HG02571 (cell line): Measurements from ENCODE around the gene TMEM250.

Source experiments
- ATAC-seq: cut with Tn5 transposase; IDR thresholded peaks from one replicate; pipeline ENCODE4 v1.9.1; 2021; ENCODE audit warnings: mild to moderate bottlenecking, moderate library complexity; ENCODE audit not compliant: unreplicated experiment

Gene TMEM250

DNA sequence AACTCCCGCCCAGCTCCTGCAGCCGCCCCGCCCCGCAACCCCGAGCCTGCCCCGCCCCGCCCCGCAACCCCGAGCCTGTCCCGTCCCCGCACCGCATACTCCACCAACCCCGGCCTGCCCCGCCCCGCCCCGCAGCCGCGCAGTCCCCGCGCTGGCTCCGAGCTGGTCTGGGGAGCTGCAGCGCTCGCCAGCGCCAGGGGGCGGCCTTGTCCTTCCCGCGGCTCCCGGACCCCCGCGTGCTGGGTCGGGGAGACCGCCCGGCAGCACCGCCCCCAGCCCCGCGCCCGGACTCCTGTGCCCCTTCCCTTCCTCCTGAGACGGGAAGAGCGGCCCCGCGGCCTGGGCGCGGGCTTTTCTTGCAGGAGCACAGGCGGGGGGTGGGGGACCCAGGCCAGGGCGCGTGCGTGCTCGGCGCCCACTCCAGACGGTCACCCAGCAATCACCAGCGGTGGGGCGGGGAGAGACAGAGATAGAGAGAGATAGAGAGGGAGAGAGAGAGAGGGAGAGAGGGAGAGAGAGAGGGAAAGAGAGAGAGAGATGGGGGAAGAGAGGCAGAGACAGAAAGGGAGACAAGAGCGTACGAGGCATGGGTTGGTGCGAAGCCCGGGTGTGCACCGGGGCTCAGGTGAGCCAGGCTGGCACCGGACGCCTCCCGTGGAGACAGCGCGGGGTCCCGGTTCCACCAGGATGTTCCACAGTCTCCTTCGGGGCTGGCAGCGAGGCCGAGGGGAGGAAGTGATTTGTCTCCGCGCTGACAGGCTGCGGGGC, 14.7 kb upstream of the TMEM250 start:
- no peak for ATAC-seq

DNA sequence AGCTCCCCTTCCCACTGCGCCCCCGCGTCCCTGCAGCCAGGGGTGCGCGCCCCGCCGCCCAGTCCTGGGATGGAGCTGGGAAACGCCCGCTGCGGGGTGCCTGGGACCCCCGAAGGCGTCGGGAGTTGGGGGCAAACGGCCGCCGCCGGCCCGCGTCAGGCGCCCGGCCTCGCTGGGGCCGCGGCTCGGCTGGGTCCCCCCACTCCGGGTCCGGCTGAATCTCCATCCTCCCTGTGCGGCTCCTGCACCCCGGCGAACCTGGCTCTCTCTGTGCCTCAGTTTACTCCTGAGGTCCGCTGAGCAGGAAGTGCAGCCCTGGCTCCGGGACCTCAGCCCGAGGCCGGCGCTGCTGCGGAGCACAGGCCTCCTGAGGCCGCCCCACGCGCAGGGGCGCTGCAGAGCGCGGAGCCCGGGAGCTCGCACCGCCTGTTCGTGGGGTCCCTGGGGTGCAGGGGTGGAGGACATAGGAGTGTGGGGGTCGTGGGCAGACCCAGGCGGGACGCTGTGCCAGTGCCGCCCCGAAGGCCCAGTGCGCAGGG, 13.9 kb upstream of the TMEM250 start:
- no peak for ATAC-seq

DNA sequence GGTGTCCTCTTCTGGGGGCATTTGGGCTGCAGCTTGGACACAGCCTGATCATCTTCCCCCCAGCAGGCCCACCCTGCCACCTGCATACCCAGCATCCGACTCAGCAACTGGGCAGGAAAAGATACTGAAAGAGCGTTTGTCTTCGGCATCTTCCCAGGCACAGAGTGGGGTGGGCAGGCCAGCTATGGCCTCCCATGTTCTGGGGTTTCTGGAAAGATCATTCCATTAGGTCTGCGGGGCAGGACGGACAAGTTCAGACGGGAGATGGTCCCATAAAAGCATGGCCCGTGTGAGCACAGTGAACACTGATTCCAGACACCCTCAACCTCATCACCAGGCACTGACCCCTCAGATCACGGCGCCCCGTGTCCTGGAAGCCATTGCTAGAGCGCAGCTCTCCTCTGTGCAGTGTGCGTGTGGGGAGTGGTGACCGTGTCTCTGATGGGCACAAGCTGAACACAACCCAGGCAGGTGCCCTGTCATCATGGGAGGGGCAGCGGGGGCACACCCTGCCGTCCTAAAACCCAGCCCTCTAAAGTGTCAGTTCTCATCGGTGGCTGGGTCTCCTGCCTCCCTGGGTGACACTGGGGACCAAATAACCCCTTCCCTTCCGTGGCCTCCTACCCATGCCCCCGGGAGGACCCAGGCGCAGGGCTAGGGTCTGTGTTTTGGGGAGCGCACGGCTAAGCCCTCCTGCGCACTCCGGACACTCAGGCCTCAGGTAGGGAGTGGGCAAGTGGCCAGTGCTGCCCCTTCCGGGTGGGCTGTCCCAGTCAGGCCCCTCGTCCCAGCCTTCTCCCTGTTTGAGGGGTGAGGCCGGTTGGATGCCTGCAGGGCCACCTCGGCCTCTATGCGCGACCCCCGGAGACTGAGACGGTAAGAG, 13.2 kb upstream of the TMEM250 start:
- ATAC-seq, result no peak

DNA sequence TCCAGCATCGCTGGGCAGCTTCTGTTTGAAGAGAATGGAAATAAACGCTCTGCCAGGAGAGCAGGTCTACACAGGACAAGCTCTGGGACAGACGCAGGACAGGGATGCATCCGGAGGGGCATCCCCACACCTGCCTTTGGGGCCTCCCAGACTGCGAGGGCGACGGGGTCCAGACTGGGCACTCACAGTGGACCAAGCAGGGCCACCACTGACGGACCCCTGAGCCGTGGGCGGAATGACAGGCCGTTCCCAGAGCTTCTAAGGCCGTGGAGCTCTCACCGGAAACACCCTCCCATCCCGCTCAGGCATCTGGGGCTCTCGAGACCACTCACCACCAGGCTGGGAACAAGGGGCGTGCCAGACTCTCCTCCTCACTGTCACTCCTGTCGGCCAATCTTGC, 10.5 kb upstream of the TMEM250 start:
- no peak for ATAC-seq

DNA sequence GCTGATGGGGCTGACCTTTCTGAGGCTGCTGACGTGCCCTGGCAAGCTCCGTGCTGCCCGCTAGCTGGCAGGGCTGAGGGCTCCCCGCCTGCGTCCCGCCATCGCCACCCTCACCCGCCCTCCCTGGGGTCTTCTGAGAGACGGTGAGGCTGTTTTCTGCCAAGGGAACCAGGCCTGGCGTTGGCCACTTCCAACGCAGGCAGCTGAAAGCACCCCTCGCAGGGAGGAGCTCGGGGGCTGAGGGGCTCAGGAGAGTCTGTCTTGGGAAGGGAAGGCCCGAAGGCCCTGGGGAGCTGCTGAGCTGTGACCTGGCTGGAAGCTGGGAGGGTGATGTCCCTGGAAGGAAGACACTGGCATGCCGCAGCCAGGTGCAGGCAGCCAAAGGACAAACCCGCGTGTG, 9.8 kb upstream of the TMEM250 start:
- ATAC-seq, result no peak

DNA sequence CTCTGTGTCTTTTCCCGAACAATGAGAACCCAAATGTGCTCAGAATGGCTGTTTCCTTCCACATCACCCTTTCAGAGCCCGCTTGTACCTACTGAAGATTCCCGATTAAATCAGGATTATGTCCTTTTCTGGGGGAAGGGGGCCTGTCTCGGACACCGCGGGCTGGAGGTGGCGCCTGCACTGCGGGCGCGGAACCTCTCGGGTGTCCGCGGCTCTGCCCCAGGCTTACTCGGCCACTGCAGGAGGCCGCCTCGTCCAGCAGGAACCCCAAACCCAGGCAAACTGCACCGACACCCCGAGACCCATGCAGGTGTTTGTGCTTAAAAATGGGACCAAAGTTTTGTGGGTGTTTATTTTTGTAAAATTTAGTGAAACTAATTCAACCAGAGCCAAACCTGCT, 8.6 kb upstream of the TMEM250 start:
- no peak for ATAC-seq

DNA sequence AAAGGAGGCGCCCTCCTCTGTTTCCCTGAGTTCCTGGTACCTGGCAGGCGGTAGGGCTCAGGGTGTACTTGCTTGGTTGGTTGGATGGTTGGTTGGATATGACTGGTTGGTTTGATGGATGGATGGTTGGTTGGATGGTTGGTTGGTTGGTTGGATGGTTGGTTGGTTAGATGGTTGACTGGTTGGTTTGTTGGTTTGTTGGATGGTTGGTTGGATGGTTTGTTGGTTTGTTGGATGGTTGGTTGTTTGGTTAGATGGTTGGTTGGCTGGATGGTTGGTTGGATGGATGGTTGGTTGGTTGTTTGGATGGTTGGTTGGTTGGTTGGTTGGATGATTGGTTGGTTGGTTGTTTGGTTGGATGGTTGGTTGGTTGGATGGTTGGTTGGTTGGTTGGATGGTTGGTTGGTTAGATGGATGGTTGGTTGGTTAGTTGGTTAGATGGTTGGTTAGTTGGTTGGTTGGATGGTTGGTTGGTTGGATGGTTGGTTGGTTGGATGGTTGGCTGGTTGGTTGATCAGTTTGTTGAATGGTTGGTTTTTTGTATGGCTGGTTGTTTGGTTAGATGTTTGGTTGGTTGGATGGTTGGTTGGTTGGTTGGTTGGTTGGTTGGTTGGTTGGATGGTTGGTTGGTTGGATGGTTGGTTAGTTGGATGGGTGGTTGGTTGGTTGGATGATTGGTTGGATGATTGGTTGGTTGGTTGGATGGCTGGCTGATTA, 6.5 kb upstream of the TMEM250 start:
- ATAC-seq, result no peak

DNA sequence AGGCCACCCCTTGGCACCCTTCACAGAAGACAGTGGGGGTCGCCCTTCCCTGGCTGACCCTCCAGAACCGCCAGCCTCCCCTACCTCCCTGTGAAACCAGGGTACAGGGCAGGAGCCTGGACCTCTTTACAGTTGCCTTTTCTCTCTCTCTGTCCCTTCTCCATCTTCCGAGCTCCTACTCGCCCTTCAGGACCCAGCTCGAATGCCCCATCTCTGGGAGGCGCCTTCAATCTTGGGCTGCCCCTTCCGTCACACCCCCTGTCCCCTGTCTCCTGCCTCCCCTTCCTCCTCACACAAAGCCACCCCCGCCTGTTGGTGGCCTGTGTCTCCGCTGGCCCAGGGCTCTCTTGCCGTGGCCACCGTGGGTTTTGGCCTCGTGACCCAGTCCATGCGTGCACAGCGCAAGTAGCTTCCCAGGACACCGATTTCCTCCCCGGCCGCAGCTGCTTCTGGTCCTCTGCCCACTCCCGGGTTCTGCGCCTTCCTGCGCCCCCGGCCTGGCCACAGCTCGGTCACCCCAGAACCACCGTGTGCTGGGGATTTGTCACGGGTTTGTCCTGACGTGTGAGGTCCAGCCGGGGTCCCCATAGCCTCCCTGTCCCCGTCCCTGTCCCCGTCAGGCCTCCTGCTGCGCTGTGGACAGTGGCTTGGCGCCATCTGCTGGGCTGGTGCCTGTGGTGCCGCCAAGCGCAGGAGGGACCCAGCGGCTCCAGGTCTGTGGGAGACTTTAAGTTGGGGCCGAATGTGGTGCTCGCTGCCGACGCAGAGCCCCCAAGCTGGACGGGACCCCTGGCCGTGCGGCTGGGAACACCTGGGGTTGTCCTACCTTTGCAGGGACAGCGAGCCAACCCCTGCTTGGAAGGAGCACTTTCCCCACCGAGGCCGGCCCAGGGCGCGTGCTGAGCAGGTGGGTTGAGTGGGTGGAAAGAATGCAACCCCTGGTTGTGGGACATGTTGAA, 4.0 kb upstream of the TMEM250 start:
- no peak for ATAC-seq

DNA sequence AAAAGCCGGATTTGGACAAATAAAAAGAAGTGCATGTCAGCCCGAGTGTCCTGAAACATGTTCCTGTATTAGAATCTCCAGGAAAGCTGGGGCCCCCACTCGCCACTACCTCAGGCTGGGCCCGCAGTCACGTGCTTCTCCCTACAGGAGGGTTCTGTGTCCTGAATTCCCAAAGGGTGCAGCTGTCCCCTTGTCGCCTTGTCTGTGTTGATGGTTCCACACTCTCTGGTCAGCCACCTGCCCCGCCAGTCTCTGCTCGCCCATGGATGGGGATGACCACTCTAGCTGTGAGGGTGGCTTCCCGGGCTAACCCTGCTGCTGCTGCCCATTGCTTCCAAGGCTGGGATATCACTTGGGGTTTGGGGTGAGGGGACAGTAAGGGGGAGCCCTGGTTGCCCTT, 3.1 kb upstream of the TMEM250 start:
- ATAC-seq, result no peak

DNA sequence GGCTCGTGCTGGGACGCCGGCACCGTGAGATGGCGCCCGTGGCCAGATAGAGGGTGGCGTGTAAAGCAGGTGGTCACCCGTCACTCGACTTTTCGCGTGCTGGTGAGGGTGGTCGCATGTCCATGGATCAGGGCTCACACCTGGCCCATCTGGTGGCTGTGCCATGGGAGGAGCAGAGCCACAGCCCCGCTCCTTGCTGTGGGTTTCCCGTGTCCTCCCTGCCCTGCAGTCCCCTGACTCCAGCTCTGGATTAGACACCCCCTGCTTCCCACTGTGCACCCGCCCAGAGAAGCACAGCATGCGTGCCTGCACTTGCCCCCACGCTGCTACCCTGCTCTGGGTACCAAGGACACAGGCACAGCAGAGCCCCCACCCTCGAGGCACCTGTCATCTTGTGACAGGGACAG, 1.8 kb upstream of the TMEM250 start:
- no peak for ATAC-seq

DNA sequence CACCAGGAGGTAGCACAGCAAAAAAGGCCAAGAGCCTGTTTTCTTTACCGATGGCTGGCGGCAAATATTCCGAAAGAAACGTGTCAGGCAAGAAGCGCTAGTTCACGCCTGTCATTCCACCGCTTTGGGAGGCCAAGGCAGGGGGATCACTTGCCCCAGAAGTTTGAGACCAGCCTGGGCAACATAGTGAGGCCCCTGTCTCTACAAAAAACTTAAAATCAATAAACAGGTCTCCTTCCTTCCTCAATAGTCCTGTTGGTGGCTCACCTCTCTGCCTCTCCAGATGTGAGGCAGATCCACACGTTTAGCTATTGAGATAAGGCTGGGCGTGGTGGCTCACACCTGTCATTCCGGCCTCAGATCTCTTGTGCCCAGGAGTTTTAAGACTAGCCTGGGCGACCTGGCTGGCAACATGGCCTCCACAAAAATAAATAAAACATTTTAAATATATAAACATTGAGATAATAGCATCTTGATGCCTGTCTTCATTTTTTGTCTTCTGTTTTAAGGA, 1.3 kb upstream of the TMEM250 start:
- ATAC-seq, result no peak

DNA sequence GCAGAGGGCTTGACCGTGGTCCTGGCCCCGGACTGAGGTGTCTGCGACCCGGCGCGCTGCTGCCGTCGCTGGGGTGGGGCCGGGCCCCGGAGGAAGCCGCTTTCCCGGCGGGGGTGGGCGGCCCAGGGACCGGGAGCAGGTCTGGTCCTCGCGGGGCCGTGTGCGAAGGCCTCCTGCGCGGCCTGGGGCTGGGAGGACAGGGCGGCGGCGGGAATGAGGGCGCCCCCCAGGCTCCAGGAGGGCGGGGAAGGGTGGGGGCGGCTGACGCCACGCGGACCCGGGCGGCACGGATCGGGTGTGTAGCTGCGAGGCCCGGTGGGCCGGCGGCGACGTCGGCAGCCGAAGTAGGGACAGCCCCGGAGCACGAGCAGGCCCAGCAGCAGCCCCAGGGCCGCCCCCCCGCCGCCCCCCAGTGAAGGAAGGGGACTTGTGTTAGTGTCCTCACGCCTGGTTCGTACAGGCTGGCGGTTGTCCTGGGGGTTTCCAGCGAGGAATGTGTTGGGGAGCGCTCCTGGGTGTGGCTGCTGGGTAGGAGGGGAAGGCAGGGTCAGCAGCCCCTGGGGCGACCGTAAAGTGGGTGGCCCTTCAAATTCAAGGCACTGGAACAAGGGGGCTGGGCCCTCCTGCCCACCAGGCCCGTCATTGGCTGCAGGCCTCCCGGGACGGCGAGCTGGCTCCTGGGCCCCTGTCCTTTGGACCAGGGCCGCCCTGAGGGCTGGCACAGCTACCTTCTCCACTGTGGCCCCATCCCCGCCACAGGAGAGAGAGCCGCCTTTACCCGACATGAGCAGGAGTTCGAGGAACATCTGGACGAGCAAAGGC, 597 bp upstream of the TMEM250 start:
- ATAC-seq, result peak; percentile 0

DNA sequence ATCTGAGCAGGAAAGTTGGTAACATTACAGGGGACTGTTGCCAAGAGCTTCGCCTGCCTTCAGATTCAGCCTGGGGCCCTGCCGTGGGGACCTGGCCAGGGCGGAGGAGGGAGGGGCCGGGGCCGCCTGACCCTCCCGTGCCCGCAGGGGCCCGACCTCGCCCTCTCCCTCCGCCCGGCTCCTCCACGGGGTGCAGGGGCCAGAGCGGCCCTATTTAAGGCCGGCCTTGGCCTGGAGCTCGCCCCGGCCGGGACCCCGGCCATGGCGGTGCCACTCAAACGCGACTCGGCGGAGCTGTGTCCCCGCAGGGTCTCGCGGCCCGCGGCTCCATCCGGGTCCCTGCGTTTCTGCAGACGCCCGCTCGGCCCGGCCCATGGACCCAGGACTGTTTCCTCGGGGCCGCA, 757 bp downstream of the TMEM250 start:
- peak; percentile 1 for ATAC-seq

DNA sequence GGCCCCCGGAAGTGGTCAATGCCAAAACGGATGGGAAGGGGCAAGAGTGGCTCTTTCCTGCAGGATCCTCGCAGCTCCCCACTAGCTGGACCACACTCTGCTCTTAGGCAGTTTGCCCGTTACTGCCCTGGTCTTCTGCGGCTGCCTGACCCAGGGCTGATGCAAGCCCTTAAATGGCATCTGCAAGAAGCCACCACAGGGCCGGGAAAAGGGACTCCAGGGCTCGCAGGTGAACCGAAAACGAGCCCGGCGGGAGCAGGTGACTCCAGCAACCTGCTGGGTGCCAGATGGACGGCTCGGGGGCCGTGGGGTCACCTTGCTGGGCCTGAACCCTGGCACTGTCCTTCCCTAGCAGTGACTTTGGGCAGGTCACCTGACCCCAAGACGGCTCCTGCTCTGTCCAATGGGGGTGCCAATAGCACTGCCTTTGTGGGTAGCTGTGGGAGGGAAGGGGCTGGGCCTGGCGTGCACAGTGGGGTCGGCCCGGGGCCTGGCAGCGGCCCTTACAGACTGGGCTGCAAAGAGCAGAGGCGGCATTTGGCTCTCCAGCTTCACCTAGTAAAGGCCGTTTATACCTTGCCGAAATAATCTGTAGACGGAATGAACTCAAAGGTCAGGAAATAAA, 1.3 kb downstream of the TMEM250 start:
- no peak for ATAC-seq

DNA sequence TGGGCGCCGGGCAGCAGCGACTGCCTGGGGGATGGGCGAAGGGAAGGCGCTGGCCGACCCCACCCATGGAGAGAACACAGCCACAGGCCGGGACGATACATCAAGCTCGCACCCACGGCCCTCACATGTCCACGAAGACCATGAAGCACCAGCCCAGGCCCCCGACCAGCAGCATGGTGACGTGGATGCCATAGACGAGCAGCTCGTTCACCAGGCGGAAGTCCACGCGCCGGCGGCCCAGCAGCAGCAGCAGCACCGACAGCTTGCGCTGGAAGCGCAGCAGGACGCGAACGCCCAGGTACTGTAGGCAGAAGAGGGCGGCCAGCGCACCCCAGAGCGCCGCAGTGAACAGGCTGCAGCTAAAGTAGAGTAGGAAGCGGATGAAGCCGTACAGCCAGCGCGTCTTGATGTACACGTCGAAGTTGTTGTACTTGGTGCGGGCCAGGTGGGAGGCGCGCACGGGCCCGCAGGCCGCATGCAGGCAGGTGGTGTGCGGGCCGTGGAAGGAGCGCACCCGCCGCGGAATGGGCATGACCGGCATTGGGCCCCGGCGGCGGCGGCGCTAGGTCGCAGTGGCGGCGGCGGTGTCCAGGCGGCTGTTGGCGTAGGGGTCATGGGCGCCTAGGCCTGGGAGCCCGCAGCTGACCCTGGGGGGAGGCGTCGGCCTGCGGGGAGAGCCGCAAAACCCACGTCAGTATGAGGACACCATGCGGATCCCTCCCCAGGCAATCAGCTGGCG, 2.1 kb downstream of the TMEM250 start:
- ATAC-seq, result no peak

DNA sequence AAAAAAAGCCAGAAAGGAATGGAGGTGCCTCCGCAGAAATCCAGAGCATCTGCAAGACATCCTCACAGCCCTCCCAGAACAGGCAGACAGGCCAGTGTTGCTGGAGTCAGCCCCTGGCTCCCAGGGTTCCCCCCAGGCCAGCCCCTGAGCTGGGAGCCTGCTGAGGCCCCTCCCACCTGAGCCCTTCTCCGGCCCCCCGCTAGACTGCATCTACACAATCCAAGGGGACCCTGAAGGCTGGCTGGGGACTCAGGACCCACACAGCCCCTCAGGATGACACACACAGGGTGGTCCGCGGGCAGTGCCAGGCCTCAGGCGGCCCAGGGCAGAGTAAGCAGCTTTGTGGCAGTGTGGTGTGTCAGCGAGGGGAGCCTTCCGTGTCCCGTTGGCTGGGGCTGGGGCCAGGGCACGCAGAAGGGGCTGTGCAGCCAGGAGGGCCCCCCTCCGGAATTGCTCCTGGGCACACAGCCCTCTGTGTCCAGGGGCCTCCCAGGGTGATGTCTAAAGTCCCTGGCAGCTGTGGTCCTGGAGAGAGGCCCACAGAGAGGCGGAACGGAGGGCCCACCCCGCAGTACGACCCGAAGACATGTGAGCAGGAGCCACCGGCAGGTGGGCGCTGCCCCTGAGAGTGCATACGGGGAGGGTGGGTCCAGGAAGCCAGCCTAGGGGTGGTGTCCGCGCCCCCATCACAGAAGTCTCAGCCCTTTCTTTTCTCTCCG, 2.9 kb downstream of the TMEM250 start:
- ATAC-seq, result no peak

DNA sequence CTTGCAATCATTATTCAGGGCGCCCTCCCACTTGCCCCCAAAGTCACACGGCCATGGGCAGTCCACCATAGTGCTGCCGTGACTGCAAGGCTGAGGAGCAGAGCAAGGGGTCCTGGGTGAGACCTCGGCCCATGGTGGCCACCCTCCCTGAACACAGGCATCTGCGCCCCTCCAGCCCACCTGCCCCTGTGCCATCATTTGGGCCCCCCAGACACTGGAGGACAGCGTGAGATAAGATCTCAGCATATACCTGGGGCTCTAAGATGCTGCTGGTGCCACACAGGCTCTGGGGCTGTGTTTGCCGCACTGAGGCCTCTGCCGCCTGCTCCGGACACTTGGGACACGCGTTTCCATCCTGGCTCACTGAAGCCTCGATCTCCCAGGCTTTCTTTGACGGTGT, 3.5 kb downstream of the TMEM250 start:
- ATAC-seq, result no peak
